GM13977 (cell line): ENCODE measurements around the gene ZFAND3.

Experiments
- DNase-seq: peaks from one replicate; pipeline ENCODE4 v3.0.0; 2012; ENCODE audit warnings: low spot score
- in situ Hi-C: fragments of 300-500 bp; cut with MboI; formaldehyde crosslinking; loops from one replicate; pipeline ENCODE4 v1.12.0; 2022; ENCODE audit warnings: low sequenced_read_pairs, low pct_unique_long_range_greater_than_20kb, mixed read lengths, inconsistent platforms; ENCODE audit not compliant: unreplicated experiment
- TF ChIP-seq, protein P1 (sequence below): IDR thresholded peaks from 2 replicates; pipeline ENCODE4 v1.5.1; 2012; ENCODE audit warnings: mild to moderate bottlenecking, control low read depth; ENCODE audit not compliant: insufficient read depth; ENCODE audit errors: extremely low read depth, missing control alignments

ZFAND3 gene

DNA sequence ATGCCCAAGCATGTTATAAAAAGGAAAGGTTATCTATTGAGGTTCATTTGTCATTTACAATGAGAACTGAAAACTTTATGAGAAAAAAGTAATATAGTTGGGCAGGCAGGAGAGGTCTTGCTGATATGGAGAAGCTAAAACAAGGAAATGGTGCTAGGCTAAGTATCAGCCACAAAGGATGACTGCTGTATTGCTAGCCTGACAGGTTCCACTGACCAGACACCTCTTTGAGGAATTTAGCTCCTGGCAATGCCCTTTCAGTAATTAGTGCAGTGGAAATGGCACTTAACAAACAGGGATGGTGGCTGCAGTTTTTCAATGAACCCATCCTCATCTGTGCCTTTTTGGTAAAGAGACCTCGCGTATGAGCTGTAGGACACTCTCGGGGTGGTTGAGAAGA lies 284.4 kb downstream of the ZFAND3 start:
- no peak for DNase-seq
- TF ChIP-seq, protein P1, sequence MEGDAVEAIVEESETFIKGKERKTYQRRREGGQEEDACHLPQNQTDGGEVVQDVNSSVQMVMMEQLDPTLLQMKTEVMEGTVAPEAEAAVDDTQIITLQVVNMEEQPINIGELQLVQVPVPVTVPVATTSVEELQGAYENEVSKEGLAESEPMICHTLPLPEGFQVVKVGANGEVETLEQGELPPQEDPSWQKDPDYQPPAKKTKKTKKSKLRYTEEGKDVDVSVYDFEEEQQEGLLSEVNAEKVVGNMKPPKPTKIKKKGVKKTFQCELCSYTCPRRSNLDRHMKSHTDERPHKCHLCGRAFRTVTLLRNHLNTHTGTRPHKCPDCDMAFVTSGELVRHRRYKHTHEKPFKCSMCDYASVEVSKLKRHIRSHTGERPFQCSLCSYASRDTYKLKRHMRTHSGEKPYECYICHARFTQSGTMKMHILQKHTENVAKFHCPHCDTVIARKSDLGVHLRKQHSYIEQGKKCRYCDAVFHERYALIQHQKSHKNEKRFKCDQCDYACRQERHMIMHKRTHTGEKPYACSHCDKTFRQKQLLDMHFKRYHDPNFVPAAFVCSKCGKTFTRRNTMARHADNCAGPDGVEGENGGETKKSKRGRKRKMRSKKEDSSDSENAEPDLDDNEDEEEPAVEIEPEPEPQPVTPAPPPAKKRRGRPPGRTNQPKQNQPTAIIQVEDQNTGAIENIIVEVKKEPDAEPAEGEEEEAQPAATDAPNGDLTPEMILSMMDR, result no peak
- in situ Hi-C loops, result no loop called here

DNA sequence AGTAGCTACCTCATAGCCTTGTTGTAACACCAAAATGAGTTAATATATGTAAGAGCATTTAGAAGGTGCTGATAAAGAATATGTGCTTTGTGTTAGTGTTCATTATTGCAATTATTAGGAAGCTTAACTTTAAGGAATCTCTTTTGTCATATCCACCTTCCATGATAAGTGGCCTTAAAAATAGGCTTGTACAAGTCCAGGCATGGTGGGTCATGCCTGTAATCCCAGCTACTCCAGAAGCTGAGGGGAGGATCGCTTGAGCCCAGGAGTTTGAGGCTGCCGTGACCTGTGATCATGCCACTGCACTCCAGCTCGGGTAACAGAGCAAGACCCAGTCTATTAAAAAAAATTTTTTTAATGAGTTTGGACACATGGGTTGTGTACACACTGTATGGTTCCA lies 285.5 kb downstream of the ZFAND3 start:
- in situ Hi-C loops, result no loop called here
- TF ChIP-seq, protein P1, result no peak
- DNase-seq, result no peak

DNA sequence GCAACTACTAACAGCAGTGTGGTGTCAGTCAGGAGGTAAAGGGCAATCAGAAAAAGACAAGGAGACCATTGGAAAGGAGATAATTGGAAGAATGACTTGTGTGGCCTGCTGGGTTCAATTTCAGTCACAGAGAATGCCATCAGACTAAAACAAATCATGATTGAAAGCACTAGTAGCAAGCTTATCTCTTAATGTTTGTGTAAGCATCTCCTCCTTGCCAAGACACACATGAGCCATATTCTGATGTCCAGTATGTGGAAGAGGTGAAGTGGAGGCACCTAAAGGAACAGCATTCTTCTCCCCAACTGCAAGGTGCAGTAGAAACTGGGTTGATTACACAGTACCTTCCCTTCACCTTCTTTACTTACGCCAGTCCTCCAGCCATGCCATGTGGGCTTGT lies 287.5 kb downstream of the ZFAND3 start:
- in situ Hi-C loops, result no loop called here
- no peak for DNase-seq
- TF ChIP-seq, protein P1, result no peak

DNA sequence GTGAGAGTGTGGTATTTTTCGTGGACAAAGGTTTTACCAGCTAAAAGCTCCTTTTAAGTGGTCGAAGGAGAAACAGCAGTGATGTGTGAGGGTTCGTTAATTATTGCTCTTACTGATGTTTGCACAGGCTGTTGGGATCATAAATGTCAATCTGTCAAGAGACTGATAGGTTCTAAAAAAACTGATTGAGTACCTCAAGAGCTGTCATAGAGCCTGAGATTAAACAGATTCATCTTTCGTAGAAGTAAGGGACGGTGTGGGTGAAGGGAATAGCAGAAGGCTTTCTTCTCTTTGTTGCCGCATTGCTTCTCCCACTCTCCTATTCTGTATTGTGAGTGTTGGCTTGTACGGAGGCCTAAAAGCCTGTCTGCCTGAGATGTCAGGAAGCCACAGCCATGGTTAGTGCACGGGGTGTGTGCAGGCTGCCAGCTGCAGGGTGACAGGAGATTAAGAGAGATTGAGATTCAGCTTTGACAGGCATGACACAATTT lies 291.0 kb downstream of the ZFAND3 start:
- in situ Hi-C loops, result no loop called here
- no peak for DNase-seq
- TF ChIP-seq, protein P1, result no peak

DNA sequence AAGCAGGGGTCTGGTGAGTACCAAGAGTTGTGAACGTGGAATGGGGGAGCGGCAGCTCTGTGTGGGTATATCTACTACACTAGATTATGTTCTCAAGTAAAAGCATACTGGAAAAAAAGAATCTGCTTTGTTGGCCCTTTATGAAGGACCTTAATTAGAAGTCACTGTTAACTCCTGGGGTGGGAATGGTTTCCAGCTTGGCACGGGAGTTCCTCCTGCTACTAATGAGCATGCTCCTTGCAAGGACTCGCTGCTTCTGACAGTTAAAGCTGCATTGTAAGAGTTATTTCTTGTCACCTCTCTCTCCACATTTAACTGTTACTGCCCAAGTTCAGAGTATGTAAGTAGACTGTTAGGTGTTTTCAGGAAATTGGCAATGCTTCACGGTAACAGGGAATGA lies 292.7 kb downstream of the ZFAND3 start:
- in situ Hi-C loops, result no loop called here
- no peak for DNase-seq
- TF ChIP-seq, protein P1, result no peak

DNA sequence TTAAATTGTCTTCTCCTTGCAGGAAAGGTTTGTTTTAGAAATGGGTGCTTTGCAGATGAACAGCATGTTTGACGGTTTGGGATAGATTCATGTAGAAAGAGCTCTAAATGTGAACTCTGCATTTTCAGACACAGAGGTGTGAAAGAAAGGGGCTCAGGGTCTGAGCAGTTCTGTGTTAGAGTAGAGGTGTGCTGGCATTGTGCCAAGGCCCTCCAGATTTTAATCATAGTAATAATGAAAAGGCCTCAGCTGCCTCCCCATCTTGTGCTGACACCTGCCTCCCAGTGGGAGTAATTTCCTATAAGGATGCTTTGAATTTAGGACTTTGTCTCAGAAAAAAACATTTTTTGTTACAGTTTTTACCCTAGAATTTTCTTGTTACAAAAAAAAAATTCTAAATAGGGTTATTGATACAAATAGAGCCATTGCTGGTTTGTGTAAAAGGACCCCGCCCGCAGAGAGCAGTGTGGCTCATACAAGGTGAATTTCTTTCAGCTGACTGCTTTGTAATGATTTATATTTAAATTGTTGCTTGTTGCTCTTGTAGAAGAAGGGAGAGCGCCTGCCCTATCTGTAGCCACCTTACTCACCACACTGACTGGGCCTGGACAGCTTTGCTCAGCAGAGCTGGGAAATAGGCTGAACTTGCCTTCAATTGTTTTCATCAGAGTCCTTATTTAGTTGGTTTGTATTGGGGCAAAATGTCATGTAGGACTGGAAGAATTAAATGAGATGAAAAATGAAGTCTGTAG lies 294.5 kb downstream of the ZFAND3 start:
- in situ Hi-C loops, result no loop called here
- DNase-seq, result no peak
- TF ChIP-seq, protein P1, result no peak
